HG02943 (cell line): ENCODE results near the gene OR1F1.
A peak's percentile ranks its signal among the peaks of the same experiment; 100 is the strongest.
"Not testable (repeated sequence)": the region's sequence is repeated elsewhere in the genome, so short reads cannot be mapped to it uniquely, and the experiment has no call there.

Experiments
- ATAC-seq: cut with Tn5 transposase; IDR thresholded peaks from one replicate; pipeline ENCODE4 v1.9.1; 2021; ENCODE audit warnings: mild to moderate bottlenecking, low read depth, moderate library complexity; ENCODE audit not compliant: unreplicated experiment

Gene OR1F1

DNA sequence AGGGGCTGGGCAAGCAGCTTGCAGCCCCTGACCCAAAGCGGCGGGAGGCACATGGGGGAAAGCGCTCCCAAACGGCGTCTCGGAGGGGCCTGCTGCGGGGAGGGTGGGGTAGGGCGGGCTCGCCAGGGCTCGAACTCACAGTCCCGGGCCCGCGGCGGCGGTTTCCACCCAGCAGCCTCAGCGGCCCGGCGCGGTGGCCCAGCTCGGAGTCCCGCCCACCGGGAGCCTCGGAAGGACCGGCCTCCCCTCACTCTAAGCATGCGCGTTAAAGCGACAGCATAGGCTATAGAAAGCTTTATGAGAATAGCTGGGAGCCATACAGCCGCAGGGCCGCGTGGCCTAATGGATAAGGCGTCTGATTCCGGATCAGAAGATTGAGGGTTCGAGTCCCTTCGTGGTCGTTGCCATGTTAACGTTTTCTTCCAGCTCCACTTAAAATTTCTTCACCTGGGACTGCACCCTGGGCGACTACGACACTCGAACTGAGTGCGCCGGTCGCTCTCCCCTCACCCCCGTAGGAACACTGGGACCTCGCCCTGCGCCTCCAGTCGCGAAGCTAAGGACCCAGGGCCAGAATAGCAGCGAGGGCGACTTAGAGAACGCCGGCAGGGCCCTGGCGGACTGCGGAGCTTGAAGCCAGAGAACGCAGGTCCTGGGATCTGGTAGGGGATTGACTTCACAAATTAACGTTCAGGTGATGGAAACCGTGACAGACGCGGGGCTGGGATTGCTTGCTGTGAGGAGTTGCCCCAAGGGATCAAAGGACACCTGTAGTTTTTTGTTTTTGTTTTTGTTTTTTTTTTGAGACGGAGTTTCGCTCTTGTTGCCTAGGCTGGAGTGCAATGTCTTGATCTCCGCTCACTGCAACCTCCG lies 37.4 kb upstream of the OR1F1 start:
- peak; percentile 65 for ATAC-seq

DNA sequence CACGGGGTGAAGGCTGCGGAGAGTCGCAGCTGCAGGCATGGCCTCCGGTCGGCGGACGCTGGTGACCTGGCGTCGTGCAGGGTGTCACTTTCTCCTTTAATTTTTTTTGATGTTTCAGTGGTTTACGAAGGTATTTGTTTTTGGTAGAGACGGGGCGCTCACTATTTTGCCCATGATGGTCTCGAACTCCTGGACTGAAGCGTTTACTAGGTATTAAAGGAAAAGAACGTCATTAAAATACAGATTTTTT lies 36.1 kb upstream of the OR1F1 start:
- no peak for ATAC-seq

DNA sequence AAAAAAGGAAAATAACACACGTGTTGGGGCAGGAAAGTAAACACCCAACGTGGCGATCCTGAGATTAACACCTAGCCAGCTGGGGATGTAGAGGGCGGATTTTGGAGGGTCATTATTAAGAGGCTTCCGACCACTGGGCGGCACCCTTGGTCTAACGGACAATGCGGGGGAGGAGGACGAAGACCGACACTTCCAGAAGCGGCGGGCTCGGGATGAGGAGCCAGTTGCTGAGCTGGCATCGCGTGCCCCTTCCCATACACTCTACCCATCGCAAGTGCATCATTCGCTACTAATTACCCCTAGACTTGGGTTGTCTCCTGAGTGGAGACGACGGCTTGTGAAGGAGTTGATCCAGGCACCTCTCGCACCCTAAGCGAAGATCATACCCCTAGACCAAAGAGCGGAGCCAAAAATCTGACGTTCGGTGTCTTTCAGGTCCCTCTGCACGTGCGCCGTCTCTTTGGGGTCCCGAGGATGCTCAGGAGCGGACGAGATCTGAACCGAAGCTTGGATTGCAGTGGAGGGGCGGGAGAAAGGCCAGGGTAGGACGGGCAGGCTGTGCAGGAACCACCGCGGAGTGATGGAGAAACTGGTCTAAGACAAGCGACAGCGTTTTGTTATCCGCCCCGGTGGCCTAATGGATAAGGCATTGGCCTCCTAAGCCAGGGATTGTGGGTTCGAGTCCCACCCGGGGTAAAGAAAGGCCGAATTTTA lies 35.6 kb upstream of the OR1F1 start:
- ATAC-seq = no peak

DNA sequence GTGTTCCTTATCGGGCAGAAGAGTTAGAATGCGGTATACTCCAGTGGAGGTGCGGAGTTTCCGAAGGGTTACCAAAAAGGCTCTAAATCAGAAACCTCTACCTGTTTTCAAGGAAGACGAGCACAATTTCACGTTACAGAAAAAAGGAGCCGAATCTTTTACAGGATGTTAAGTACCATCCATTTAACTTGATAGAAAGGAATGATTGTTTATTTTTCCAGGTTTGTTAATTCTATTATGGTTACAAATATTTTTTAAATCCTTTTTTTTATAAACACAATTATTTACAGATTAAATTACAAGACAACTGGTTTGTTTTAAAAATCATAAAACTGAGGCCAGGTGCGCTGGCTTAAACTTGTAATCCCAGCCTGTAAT lies 35.0 kb upstream of the OR1F1 start:
- ATAC-seq = no peak

DNA sequence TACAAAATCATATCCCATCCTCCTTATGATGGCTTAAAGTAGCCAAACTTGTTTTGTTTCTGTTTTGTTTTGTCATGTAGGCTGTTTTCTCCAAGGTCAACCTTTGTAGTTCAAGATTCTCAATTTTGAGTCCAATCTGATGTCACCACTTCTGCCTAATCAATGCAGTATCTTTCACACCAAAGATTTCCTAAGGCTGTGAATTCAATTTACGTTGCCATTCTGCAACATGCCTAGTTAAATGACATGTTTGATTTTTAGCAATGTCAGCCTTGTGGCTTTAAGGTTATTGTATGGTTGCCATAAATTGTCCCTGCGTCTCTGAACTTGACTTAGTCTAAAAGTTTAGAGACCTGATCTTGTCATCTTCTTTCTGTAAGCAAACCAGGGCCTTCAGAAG lies 32.8 kb upstream of the OR1F1 start:
- no peak for ATAC-seq

DNA sequence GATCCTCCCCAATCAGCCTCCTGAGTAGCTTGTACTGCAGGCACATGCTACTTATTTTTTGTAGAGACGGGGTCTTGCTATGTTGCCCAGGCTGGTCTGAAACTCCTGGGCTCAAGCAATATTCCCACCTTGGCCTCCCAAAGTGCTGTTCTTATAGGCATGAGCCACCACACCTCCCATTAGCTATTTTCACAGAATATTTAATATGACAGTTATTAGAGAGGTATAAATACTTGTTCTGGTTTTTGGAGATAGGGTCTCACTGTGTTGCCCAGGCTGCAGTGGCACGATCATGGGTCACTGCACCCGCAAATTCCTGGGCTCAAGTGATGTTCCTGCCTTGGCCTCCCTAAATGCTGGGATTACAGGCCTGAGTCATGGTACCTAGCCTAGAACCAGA lies 32.0 kb upstream of the OR1F1 start:
- ATAC-seq = no peak

DNA sequence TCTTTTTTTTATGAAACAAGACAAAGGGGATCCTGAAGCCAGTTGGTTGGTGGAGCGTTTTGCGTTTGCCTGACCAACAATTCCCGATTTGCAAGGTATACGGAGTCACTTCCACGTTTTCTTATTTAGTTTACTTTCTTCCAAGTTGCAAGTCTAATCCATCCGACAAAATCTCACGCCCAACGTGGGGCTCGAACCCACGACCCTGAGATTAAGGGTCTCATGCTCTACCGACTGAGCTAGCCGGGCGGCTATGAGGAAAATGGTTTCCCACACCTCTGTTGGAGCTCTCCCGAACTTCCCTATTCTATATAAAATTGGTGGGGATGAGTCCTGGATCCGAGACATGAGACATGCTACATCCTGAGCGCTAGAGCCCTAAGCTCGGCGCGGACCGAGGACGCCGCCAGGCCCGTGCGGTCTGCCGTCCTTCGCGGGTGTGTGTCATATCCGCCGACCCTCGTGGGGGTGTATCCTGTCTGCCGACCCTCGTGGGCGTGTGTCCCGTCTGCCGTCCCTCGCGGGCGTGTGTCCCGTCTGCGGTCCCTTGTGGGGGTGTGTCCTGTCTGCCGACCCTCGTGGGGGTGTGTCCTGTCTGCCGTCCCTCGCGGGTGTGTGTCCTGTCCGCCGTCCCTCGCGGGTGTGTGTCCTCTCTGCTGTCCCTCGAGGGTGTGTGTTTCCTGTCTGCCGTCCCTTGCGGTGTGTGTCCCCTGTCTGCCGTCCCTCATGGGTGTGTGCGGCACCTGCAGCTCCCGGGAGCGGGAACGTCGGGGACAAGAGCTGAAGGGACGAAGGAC lies 30.6 kb upstream of the OR1F1 start:
- ATAC-seq = no peak

DNA sequence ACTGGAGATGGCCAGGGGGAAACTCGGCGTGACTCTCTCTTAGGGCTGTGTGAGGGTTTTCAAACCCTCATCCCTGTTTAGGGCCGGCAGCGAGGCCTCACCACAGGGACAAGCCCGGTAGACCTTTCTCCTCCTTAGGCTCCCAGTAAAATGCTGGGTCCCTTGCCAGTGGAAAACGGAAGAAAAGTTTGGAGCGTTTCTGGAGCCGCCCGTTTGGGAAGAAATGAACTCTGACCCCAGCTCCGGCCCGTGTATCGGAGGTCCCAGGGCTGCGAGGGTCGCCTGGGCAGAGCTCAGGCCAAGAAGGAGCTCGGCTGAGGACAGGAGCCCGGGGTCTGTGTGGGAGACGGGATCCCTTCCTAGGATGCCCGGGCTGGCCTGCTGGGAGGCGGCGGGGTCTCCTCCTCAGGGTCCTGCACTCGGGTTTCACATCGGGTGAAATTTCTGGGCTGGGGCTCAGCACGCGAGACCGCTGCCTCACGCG lies 29.9 kb upstream of the OR1F1 start:
- no peak for ATAC-seq

DNA sequence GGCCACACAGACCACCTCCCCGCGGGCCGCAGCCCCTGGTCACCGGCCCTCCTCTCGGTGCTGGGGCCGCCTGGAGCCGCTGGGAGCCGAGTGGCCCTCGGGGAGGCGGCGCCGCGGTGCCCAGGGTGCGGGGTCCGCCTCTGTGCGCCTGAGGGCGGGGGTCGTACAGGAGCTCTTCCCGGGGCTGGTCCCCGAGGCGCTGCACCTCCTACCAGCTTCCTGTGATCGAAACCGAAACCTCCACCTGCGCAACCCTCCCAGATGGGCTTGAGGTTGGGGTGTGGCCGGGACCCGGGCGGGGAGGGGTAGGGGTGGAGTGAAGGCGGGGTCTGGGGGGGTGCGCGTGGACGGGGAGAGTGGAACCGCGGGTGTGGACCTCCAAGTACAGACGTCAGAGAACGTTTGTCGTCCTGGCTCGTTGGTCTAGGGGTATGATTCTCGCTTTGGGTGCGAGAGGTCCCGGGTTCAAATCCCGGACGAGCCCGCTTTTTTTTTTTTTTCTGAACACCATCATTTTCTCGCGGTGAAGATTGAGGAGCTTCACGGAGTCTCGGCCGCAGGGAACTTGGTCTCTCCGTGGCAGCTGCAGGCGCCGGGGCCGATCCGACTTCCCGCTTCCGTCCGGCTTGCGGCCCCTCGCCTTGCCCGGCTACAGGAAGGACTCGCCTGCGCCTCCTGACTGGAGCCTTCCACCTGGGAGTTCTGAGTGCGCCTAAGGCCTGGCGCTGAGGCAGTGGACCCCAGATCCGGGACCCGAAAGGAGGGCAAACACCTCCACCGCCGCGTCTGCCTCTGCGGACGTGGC lies 29.3 kb upstream of the OR1F1 start:
- ATAC-seq = no peak

DNA sequence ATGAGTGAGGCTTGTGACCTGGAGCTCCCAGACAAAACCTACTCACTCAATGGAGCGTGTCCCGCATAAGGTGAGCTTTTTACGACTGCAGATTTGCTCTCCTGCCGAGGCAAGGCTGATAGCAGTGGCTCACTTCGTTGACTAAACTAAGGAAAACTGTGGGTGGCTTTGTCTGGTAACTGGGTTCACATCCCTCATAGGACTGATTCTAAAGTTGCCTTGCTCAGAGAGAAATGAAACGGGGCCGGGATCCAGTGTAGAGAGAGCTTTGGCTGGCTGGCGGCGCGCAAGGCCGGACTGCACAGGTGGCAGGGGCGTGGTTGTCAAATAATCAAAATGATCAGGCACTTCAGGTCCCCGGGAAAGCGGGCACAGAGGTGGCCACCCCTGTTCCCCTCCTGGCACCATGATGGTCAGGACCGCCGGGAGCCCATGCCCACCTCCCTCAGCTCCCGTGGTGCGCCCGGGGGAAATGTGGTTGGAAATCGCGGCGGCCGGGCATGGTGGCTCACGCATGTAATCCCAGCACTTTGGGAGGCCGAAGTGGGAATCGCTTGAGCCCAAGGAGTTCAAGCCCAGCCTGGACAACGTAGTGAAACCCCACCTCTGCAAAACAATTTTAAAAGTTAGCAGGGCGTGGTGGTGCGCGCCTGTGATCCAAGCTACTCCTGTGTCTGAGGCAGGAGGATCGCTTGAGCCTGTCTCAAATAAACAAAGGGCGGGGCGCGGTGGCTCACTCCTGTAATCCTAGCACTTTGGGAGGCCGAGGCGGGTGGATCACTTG lies 26.6 kb upstream of the OR1F1 start:
- ATAC-seq = no peak

DNA sequence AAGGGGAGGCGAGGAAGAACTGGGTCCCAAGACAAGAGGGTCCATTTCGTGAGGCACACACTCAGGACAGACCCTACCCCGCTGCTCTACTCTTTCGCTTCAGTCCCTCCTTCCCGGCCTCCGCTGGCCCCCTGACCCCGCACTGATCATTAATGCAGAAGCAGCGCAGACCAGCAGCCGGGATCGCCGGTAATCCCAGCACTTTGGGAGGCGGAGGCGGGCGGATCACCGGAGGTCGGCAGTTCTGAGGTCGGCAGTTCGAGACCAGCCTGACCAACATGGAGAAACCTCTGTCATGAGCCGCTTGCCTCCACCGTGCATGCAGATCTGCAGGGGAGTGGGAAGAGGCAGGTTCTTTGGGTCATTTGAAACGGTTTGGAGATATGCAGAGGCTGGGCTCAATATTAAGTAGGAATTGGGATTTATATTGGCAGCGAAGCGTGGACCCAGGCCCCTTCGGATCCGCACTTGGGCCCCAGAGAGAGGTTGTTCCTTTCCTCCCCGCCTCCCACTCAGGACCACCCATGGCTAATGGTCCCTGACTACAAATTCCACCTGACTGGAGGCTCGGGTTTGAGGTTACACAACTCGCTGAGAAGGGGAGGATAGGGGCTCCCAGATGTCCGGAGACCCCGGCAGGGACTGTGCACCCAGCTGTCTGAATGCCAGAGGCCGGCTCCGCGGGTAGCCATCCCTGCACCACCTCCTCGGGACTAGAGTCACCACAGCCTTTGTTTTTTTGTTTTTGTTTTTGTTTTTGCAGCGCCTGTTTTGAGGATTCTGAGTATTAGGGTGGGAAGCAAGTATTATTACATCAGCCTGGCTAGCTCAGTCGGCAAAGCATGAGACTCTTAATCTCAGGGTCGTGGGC lies 23.6 kb upstream of the OR1F1 start:
- no peak for ATAC-seq

DNA sequence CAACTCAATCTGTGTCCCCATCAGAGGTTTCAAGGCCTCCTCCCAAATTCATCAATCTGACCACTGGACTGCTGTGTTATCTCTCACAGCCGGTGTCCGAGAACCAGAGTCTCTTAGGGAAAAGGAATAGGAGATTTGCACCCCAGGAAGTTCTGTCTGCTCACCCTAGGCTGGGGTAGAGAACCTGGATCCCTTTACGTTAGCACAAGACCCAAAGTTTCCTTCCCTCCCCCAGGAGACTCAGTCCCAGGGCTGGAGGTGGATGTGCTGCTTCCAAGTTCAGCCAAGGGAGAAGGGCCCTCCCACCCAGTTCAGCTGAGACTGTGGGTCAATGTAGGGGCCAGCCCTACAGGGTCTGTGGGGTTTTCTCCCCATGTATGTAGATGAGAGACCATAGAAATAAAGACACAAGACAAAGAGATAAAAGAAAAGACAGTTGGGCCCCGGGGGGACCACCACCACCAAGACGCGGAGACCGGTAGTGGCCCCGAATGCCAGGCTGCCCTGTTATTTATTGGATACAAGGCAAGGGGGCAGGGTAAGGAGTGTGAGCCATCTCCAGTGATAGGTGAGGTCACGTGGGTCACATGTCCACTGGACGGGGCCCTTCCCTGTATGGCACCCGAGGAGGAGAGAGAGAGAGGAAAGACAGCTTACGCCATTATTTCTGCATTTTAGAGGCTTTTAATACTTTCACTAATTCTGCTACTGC lies 22.7 kb upstream of the OR1F1 start:
- ATAC-seq = no peak

DNA sequence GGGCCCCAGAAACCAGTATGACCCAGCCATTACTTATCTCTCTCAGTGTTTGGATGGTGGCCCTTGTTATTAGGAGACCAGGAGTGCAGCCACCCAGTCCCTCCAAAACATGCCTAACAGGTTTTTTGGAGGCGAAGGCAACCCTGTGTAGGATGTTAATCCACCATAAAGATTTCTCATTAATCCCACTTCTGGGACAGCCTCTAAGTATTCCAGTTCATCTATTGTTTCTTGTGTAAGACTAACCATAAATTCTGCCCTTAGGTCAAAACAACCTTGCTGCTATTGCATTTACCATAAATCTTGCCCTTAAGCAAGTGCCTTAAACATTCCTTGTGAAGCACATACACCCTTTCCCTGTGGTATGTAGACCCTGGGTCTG lies 21.5 kb upstream of the OR1F1 start:
- ATAC-seq = no peak

DNA sequence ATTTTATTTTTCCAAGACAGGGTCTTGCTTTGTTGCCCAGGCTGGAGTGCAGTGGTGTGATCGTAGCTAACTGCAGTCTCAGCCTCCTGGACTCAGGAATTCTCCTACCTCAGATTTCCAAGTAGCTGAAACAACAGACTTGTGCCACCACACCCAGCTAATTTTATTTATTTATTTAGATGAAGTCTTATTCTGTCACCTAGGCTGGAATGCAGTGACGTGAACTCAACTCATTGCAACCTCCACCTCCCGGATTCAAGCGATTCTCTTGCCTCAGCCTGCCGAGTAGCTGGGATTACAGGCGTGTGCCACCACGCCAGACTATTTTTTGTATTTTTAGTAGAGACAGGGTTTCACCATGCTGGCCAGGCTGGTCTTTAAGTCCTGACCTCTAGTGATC lies 19.3 kb upstream of the OR1F1 start:
- not testable (repeated sequence) for ATAC-seq

DNA sequence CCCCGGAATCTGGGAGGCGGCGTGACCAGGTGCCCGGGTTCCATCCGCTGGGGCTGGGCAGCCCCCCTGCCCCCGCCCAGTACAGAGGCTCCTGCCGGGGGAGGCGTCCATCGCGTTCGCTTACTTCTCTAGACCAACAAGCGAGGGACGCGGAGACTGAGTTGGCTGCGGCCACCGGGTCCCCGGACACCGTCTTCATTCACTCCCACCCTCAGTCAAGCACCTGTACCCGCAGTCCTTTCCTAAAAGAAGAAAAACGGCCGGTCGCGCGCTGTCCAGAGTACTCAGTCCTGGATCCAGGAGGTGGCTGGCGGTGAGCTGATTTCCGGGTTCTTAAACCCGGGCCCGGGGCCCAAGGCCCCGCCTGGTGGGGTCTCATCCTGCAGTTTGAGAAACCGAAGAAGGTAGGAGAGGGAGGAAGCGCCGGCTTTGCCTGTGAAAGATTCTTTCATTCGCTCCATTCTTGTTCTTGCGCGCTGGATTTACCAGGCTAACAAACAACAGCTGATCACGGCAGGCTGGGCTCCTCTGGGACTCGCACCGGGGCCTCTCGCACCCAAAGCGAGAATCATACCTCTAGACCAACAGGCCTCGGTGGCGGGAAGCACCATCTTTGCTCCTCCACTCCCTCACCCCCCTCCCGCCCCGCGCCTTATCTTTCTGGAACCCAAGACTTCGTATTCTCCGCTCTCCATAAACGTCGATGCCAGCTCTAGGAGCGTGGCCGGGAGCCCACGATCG lies 17.4 kb upstream of the OR1F1 start:
- ATAC-seq = no peak

DNA sequence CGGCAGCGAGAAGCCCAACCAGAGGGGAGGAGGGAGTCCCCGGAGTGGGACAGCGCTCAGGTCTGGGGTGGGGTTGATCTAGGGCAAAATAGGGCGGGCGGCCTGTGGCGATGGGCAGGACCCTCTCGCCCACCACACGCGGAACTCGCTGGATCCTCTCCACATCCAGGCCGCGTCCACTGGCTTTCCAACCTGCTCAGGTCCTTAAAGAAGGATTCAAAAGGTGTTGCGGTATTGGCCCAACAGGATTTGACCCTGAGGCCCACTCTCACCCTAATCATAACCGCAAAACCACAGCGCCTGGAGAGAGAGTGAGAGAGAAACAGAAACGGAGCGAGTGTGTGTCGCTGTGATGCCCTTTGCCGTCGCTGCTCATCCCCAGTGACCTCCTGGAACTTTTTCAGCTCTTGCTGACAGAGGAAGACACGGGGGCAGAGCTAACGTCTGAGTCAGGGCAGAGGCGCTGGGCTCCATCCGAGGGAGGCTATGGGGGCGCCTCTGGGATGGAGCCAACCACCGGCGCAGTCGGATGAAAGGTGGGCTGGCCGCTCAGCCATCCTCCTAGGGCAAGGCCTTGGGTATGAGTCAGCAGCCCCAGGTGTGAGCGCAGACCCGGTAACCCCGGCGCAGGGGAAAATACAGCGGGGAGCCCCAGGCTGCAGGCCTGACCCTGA lies 16.7 kb upstream of the OR1F1 start:
- ATAC-seq = no peak
